Measurements from ENCODE around the gene TBK1.

DNA sequence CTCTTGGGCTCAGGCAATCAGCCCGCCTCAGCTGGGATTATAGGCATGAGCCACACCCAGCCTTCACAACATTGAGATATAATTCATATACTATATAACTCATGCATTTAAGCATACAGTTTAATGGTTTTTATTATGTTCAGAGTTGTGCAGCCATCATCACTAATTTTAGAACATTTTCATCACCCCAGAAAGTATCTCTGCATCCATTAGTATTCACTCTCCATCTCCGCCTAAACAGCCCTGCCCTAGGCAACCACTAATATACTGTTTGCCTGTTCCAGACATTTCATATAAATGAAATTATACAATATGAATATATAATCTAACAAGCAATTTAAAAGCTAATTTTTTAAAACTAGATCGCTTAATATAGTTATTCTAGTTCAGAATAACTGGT is 34.7 kb downstream of the TBK1 start:
- TF ChIP-seq CTCF (IDR thresholded peaks at IDR 0.05) (no peak), POLR2AphosphoS5 (IDR thresholded peaks at IDR 0.05) (no peak)
